Adrenal gland (tissue), 12 donors: ENCODE measurements around the gene COL15A1. TPM values are rescaled to one million over a fixed set of nuclear protein-coding genes. Genes with fewer than 3 reads are reported as not detected.

Experiments used
- DNase-seq, 7 donors: peaks; one replicate each; pipeline ENCODE4 v3.0.0-alpha.2; 2019 to 2020
- H3K27ac ChIP-seq, 5 donors: fragments of 200-600 bp; sonication (generic) in 4 of 5; 1 replicate in 3 of 5; 2 replicates in 2 of 5; pipeline versions ENCODE4 v1.5.1 to v1.8.0; 2016 to 2020; ENCODE audit warnings: mild to moderate bottlenecking in 1 of 5
- H3K27me3 ChIP-seq: fragments of 200-600 bp; 2 replicates; pipeline ENCODE4 v1.8.0; 2021
- H3K36me3 ChIP-seq, 2 donors: fragments of 200-600 bp; replicated peaks in 1 of 2; 1 replicate in 1 of 2; 2 replicates in 1 of 2; pipeline versions ENCODE4 v1.5.1 to v1.8.0; 2018 to 2022
- H3K4me1 ChIP-seq, 2 donors: fragments of 200-600 bp; replicated peaks in 1 of 2; 1 replicate in 1 of 2; 2 replicates in 1 of 2; pipeline versions ENCODE4 v1.5.1 to v1.8.0; 2018 to 2021
- H3K4me3 ChIP-seq, 4 donors: fragments of 200-600 bp; sonication (generic) in 3 of 4; one replicate each; pipeline ENCODE4 v1.5.1; 2016 to 2018
- H3K9me3 ChIP-seq, 3 donors: fragments of 200-600 bp; sonication (generic) in 1 of 3; replicated peaks in 1 of 3; 1 replicate in 2 of 3; 2 replicates in 1 of 3; pipeline versions ENCODE4 v1.5.1 to v1.8.0; 2016 to 2021
- POLR2A ChIP-seq, 2 donors: fragments of 450-650 bp; IDR thresholded peaks; one replicate each; pipeline ENCODE4 v1.6.1; 2017; ENCODE audit warnings: antibody characterized with exemption in 2 of 2, mild to moderate bottlenecking in 2 of 2, moderate library complexity in 1 of 2
- WGBS, 4 donors: extraction: QIAGEN DNeasy Blood & Tissue Kit in 2 of 4; methylation state at CpG; one replicate each; pipeline versions ENCODE4 v1.1.5 to v1.1.7; 2013 to 2017; 5-methylcytosine and 5-hydroxymethylcytosine counted together
- intact Hi-C, 2 donors: fragments of 100-400 bp; cut with DNase I; formaldehyde crosslinking; loops; one replicate each; pipeline versions ENCODE4 v1.14.1 to v1.15.0; 2022 to 2023
- polyA plus RNA-seq, 3 donors: library from polyadenylated mRNA; stranded (reverse); fragments of 200-250 nt in 2 of 3; fragments of 350-450 nt in 1 of 3; fragmentation: Illumina TruSeq in 1 of 3; extraction: RNeasy Lipid Tissue Mini Kit (QIAGEN cat#74804) in 1 of 3; gene quantifications; one replicate each; pipeline ENCODE4 v1.2.3, GENCODE V29; 2013 to 2014
- total RNA-seq, 9 donors: library from RNA; depleted of rRNA in 4 of 9; stranded (reverse); fragments of >200 nt in 4 of 9; fragments of 120-200 nt in 1 of 9; fragmentation: NEBNext Ultra II Directional in 1 of 9; extraction: Animal tissue kit (Norgen Biotek cat#: 25700) in 1 of 9; gene quantifications; one replicate each; pipeline versions ENCODE4 v1.1.0 to v1.2.4, GENCODE V29; 2013 to 2023
- TF ChIP-seq, protein P1 (sequence below), 6 experiments: fragments of 450-650 bp in 4 of 6; fragments of 200-600 bp in 2 of 6; sonication (generic) in 1 of 6; IDR thresholded peaks; 1 replicate in 5 of 6; 2 replicates in 1 of 6; pipeline versions ENCODE4 v1.5.1 to v1.8.0; 2016 to 2021; ENCODE audit warnings: antibody characterized with exemption in 6 of 6, mild to moderate bottlenecking in 2 of 6, moderate library complexity in 1 of 6
- donor health status: healthy with polysubstance abuse.
- donor health status: Bipolar disorder and iron deficiency.
- donor health status: DM: yes; HTN: yes; CAD: no.
- donor health status: DM: no; HTN: no; CAD: no.
- donor health status: DM: no; HTN: no; CAD: no.
- donor health status: DM: yes; HTN: yes; CAD: no.

The COL15A1 gene
- total and polyA plus RNA-seq, 12 donors, result 34.8 to 320 (median 101) TPM

DNA sequence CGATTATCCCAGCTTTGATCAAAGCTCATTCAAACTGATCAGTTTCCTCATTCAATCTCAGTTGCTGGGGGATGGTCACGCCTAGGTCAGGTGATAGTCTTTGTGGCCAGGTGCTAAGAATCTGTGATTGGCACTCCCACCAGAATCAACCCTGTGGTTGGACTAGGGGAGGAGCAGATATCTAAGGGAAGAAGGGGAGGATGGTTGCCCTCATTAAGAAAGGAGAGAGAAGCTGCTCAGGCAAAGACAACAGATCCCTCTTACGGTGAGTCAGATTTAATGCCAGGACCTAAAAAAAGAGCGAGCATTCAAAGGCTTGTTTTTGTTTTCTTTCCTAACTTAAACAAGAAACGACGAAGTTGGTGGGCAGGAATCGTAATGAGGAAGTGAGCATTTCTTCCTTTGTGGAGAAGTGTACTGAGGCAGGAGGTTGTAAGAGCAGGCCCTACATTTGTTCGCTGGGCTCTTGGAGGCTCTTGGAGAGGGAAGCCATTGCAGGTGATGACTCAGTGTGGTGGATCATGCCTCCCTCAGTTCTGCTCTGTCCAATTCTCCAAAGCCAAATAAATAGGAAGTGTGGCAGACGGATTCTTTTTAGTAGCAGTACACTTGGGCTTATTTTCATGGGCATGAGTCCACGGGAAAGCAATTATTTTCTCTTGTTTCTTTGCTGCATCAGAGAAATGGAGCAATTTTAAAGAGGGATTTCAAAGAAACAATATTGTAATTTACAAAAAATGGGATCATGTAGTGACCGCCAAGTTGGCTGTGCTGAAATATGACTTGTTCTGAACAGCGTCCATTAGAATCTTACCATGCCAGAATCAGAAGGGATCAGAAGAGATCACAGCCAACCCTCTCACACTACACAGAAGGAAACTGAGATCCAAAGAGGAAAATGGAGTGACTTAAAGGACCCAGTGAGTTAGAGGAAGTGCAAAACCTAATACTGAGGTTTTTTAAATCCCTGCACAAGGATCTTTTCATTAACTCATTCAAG is 142.5 kb downstream of the COL15A1 start:
- DNase-seq, result peak in 3 of 7 donors; percentile 19 to 53 (median 33)
- intact Hi-C loops, result no loop called here
- H3K4me1 ChIP-seq, result peaks cover 4 to 9% of the 10 kb centered on the region in 2 donors
- H3K4me3 ChIP-seq, result no peak overlapping the region
- H3K27me3 ChIP-seq, result no peaks in the 10 kb centered on the region
- H3K27ac ChIP-seq, result peak overlapping the region in 1 of 5 donors; percentile 7
- H3K36me3 ChIP-seq, result no peaks in the 10 kb centered on the region
- no peaks in the 10 kb centered on the region for H3K9me3 ChIP-seq
- no peak for TF ChIP-seq POLR2A (IDR thresholded peaks at IDR 0.05)
- TF ChIP-seq, protein P1, sequence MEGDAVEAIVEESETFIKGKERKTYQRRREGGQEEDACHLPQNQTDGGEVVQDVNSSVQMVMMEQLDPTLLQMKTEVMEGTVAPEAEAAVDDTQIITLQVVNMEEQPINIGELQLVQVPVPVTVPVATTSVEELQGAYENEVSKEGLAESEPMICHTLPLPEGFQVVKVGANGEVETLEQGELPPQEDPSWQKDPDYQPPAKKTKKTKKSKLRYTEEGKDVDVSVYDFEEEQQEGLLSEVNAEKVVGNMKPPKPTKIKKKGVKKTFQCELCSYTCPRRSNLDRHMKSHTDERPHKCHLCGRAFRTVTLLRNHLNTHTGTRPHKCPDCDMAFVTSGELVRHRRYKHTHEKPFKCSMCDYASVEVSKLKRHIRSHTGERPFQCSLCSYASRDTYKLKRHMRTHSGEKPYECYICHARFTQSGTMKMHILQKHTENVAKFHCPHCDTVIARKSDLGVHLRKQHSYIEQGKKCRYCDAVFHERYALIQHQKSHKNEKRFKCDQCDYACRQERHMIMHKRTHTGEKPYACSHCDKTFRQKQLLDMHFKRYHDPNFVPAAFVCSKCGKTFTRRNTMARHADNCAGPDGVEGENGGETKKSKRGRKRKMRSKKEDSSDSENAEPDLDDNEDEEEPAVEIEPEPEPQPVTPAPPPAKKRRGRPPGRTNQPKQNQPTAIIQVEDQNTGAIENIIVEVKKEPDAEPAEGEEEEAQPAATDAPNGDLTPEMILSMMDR (IDR thresholded peaks at IDR 0.05), result no peak
- 69 to 81% (median 73%) methylated on average over 12 of the region's 12 CpGs for WGBS, 4 donors

DNA sequence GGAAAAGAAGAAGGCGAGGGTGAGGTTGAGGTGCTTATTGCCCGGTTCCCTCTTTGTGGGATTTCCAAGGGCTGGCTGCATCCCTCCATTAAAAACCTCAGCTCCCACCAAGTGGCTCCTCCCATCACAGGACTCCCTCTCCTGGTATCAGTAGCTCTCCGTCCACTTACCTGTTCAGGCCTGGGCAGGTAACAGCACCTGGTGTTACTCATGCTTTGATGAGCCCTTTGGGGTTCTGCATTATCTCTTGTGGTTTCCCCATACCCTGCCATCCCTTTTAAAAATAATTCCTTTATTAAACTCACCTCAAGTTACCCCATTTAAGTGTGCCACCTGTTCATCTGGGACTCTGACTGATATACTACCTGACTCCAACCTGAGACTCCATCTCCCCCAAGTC is 143.8 kb downstream of the COL15A1 start:
- no peak for DNase-seq
- TF ChIP-seq, protein P1 (IDR thresholded peaks at IDR 0.05), result no peak
- TF ChIP-seq POLR2A (IDR thresholded peaks at IDR 0.05), result no peak
- H3K36me3 ChIP-seq, result no peaks in the 10 kb centered on the region
- intact Hi-C loops, result no loop called here
- H3K27ac ChIP-seq, result no peak overlapping the region
- H3K9me3 ChIP-seq, result no peaks in the 10 kb centered on the region
- H3K4me1 ChIP-seq, result peaks cover 4 to 9% of the 10 kb centered on the region in 2 donors
- no peak overlapping the region for H3K4me3 ChIP-seq
- no peaks in the 10 kb centered on the region for H3K27me3 ChIP-seq
- 94 to 98% (median 96%) methylated on average over 3 of the region's 3 CpGs for WGBS, 4 donors

DNA sequence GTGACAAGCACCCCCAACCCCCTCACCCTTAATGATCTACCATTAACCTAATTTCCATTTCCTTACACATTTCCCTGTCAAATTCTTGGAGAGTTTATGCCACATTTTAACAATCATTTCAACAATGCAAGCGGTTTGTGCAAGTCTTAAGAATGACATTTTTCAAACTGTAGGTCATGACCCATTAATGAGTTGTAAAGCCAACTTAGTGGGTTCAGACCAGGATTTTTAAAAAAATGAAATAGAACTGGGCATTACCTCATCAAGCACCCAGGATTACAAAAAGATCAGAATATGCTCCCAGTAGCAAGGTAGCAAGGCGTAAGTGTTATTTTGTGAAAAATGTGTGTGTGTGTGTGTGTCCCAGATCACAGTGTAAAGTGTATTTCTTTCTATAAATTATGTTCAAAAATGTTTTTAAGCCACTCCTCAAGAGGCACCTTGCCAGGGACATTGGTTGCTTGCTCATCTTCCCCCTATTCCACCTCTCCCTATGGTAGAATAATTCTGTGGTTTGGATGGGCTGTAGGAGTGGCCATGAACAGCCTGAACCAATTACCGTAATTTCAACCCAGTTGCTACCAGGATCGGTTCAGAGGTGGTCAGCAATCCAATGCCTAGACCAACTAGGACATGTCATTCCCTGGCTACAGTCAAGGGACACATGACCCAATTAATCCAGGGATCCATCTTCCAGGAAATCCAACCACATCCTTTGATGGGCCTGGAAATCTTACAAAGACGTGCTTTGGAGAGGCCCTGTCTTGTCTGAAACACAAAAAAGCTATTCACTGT is 146.8 kb downstream of the COL15A1 start:
- Histone ChIP-seq H3K36me3 (no peaks in the 10 kb centered on the region), H3K27me3 (no peaks in the 10 kb centered on the region), H3K4me1 (peaks cover 4 to 9% of the 10 kb centered on the region in 2 donors), H3K4me3 (no peak overlapping the region), H3K27ac (no peak overlapping the region), H3K9me3 (no peaks in the 10 kb centered on the region)
- WGBS, 4 donors, result 91 to 98% (median 95%) methylated on average over 5 of the region's 5 CpGs
- intact Hi-C loops, result no loop called here
- no peak for DNase-seq
- no peak for TF ChIP-seq POLR2A (IDR thresholded peaks at IDR 0.05)
- TF ChIP-seq, protein P1 (IDR thresholded peaks at IDR 0.05), result no peak
